MM.1S (cell line): ENCODE measurements around the gene CAMKK2.

Experiments
- EZH2 ChIP-seq: fragments of 300-600 bp; sonication (generic); optimal IDR thresholded peaks from 2 replicates; pipeline ENCODE3; 2017; ENCODE audit warnings: low read depth, mild to moderate bottlenecking, antibody characterized with exemption, low read length, mixed read lengths
- EZH2phosphoT487 ChIP-seq: fragments of 300-600 bp; sonication (generic); IDR thresholded peaks from 2 replicates; pipeline ENCODE4 v1.6.1; 2018; ENCODE audit warnings: antibody characterized with exemption, low read length
- TF ChIP-seq, protein P1 (sequence below): fragments of 300-600 bp; sonication (generic); IDR thresholded peaks from 2 replicates; pipeline ENCODE4 v1.5.1; 2016; ENCODE audit warnings: antibody characterized with exemption, low read length, mixed read lengths

DNA sequence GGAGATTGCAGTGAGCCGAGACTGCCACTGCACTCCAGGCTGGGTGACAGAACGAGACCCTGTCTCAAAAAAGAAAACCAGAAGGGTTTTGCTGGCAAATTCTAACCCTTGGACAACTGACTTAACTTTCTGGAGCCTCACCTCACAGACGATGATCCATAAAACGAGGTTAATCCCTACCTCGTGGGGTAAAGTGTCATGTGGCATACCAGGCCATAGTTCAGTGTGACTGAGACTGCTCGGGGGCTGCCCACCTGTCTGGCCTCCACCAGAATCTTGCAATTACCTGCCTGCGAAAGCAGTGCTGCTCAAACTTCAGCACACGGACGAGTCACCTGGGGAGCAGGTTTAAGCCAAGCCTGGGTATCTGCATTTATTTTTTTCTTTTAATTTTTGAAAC is 59.7 kb downstream of the CAMKK2 start:
- TF ChIP-seq, protein P1, sequence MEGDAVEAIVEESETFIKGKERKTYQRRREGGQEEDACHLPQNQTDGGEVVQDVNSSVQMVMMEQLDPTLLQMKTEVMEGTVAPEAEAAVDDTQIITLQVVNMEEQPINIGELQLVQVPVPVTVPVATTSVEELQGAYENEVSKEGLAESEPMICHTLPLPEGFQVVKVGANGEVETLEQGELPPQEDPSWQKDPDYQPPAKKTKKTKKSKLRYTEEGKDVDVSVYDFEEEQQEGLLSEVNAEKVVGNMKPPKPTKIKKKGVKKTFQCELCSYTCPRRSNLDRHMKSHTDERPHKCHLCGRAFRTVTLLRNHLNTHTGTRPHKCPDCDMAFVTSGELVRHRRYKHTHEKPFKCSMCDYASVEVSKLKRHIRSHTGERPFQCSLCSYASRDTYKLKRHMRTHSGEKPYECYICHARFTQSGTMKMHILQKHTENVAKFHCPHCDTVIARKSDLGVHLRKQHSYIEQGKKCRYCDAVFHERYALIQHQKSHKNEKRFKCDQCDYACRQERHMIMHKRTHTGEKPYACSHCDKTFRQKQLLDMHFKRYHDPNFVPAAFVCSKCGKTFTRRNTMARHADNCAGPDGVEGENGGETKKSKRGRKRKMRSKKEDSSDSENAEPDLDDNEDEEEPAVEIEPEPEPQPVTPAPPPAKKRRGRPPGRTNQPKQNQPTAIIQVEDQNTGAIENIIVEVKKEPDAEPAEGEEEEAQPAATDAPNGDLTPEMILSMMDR: no peak
- no peak for TF ChIP-seq EZH2
- TF ChIP-seq EZH2phosphoT487: no peak
